NCI-H446 treated with DMSO at 0.1 percent for 48 hours (cell line): Measurements from ENCODE around the gene KDM1B.
A peak's percentile ranks its signal among the peaks of the same experiment; 100 is the strongest.

Experiments
- DNase-seq: peaks from one replicate; lab custom pipeline; 2025; lab: John Stamatoyannopoulos, UW

The KDM1B gene, protein sequence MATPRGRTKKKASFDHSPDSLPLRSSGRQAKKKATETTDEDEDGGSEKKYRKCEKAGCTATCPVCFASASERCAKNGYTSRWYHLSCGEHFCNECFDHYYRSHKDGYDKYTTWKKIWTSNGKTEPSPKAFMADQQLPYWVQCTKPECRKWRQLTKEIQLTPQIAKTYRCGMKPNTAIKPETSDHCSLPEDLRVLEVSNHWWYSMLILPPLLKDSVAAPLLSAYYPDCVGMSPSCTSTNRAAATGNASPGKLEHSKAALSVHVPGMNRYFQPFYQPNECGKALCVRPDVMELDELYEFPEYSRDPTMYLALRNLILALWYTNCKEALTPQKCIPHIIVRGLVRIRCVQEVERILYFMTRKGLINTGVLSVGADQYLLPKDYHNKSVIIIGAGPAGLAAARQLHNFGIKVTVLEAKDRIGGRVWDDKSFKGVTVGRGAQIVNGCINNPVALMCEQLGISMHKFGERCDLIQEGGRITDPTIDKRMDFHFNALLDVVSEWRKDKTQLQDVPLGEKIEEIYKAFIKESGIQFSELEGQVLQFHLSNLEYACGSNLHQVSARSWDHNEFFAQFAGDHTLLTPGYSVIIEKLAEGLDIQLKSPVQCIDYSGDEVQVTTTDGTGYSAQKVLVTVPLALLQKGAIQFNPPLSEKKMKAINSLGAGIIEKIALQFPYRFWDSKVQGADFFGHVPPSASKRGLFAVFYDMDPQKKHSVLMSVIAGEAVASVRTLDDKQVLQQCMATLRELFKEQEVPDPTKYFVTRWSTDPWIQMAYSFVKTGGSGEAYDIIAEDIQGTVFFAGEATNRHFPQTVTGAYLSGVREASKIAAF

GRCh38 chr6:18155150-18155863, at the start of gene KDM1B:
KDM1B (plus strand) TSS chr6:18155422; CDS start chr6:18159896, 4,474 bp downstream.
- DNase-seq, result peak; percentile 95

DNA sequence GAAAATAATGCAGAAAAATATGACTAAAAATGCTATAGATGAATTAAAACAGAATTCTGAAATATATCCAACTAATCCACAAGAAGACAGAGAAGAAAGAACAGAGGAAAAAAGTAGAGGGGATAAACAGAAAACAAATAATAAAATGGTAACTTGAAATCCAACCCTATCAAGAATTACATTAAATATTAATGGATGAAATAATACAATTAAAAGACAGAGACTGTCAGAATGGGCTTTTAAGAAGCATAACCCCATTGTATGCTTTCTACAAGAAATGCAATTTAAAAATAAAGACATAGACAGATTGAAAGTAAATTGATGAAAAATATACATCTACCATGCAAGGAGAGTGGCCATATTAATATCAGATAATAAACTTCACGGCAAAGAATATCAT, 48.2 kb upstream of the KDM1B start:
- no peak for DNase-seq

DNA sequence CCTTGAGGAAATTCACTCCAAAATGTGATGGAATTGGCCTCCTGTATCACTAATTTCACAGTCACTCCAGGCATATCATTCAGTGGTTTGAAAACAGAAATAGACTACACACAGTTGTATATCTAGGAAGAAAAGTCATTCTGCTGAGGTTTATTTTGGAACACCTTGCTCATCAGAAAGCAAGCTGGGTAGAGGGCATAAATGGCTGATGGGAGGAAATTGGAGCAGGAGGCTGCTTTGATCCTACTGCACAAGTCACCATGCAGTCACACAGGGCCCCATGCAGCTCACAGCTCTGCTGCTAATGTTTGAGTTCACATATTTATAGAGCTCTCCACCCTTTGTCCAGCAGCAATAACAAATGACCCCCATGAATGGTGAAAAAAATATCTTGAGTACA, 45.1 kb upstream of the KDM1B start:
- no peak for DNase-seq

- no peak for DNase-seq
These were observed 39.9 kb upstream of the KDM1B start for GRCh38 chr6:18115356-18115755.

- DNase-seq, result no peak
These were observed 38.1 kb upstream of the KDM1B start for GRCh38 chr6:18117136-18117535.

GRCh38 chr6:18118330-18118729, 36.9 kb upstream of the KDM1B start:
- peak; percentile 94 for DNase-seq

DNA sequence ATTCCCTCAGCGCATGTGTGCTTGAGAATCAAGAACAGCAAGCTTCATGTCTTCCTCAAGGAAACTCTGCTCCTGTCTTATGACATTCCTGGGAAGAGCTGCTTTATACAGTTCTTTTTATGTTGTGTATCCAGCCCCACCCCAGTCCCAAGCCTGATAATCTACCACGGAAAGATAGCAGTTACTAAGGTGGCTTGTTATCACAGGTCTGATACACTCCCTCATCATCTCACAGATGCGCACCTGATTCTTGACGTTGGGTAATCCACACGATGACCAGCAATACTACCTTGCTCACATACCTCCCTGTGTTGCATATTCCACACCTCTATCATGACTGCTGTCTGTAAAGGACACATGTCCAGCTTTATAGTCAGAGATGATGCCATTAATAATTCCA, 36.0 kb upstream of the KDM1B start:
- no peak for DNase-seq

DNA sequence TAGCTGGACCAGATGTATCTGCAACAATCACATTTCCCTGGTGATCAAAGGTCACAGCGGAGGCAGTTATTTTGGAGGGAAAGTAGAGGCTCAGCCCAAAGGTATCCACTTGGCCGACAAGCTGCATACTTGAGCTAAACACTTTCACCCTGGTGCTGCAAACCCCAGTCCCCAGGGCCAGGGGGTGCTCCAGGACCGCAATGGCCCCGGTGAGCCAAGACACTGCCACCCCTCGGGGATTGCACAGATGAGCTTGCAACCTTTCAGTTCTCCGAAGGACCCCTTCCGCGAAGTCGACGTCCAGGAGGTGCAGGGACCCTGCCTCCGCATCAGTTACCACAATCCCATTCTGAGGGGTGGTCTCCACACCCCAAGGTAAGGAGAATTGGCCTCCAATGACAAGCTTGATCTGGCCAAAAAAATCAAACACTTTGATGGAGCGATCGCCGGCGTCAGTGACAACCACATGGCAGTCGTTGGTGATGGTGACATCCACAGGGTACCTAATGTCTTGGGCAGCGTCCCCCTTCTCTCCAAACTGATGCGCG, 33.6 kb upstream of the KDM1B start:
- DNase-seq, result no peak

DNA sequence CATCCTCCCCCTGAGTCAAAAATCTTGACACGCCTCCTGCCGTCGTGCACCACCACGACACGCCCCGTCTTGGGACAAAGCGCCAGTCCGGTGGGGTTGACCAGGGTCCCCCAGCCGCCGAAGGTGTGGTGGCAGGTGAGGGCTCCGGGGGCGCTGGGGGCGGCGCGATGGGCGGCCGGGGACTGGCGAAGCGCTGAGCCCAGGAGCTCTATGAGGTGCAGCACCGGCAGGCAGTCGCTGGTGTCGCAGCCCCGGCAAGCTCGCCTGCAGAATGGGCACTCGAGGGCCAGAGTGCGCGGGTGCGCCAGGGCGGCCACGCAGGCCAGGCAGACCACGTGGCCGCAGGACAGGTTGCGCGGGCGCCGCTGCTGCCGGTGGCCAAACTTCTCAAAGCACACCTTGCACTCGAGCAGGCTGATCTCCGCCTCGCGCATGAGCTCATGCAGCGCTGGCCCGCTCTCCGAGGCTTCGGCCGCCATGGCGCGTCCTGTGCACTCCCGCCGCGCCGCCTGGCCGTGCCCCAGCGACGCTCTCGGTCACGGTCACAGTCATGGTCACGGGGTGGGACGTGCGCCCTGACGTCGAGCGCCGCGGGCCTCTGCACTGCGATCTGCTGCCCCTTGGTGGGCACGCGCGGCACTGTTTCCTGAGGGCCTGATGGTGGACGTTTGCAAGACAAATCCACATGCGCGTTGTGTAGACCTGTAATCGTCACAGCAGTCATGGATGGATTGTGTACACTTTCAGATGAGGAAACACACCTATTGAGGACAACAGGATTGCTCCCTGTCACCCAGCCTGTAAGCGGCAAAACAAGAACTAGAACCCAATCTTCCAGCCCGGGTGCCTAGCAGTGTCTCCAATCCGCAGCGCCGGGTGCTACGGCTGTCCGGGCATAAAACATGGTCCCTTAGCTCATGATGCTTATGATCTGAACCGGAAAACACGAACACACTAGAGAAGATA, 32.8 kb upstream of the KDM1B start, which contains the start of gene NHLRC1:
Gene NHLRC1, minus strand, starts transcription at position 550 of the 966 bp plus-strand sequence. Its CDS starts 71 bp downstream, at position 479.
- no peak for DNase-seq

DNA sequence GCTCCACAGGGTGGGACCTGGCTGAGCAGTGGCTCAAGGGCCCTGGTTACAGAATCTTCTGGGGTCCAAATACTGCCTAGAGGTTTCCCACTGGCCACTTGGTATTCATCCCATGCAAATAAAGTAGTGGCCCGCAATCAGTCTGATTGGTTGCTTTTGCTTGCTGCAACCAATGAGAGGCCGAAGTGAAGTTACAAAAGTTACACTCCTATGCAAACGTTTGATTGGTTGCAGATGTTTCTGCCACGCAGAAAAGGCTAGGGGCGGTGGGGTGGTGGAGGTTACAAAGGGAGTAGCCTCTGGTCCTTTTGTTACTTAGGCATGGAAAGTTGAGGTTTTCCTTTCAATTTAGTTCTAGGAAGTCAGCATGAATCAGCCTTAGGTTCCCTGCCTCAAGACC, 29.1 kb upstream of the KDM1B start:
- DNase-seq, result no peak

DNA sequence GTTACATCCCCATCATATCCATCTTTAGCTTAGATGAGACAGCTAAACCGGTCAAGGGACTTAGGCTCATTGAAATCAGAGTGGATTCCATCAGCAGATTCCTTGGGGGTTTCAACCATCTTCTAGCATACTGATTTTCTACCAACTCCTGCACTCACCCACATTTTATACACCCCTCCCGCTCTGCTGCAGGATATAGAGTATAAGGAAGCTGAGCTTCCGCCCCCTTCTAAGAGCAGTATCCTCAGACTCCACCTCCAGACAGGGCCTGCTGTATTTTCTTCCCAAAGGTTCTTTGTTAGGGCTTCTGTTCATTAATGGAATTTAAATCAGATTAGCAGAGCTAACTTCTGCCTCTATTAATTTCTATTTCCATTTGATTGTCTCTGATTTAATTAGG, 22.9 kb upstream of the KDM1B start:
- no peak for DNase-seq

GRCh38 chr6:18135171-18135570, 20.1 kb upstream of the KDM1B start:
- DNase-seq, result no peak

DNA sequence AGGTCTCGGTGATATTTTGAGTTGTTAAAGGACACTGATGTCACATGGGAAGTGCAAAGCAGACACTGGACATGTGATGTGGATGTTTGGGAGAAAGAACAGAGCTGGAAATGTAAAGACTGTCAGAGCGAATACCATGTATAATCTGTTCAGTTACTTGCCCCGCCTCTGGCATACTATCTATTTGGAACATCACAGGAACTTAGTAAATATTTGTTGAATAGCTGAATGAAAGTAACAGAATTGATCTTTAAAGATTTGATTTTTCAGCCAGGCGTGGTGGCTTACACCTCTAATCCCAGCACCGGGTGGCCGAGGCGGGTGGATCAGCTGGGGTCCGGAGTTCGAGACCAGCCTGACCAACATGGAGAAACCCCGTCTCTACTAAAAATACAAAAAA, 19.0 kb upstream of the KDM1B start:
- no peak for DNase-seq

- DNase-seq, result no peak
These were observed 16.3 kb upstream of the KDM1B start for GRCh38 chr6:18138906-18139305.

GRCh38 chr6:18139935-18140621, 15.1 kb upstream of the KDM1B start:
- DNase-seq, result no peak

DNA sequence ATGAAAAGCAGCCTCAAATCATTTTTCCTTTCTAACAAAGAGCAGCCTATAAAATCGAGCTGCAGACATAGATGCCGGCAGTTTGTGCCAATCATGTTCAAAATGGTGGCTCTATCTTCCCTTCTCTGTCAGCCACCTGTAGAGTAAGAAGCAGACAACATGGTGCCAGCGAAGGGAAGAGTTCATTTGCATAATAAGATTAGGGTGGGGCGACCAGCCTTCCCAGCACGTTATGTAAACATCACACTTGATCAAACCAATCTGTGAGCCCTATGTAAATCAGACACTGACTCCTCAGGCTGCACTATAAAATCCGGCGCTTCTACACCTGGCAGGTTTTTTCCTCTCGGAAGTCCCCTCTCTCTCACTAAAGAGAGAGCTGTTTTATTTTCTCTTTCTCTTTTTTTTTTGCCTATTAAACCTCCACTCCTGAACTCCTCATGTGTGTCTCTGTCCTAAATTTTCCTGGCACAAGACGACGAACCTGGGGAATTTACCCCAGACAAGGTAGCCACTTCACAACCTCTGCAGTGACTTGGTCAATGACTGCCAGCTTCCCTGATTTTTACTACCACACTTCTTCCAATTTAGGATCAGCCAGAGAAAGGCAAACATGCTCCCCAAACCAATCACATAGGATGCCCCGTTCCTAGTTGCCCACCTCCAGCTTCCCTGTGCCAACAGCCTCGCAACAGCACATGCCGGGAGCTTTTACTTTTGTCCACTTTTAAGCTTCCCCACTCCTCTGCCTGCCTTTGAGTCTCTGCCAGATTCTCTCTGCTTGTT, 13.2 kb upstream of the KDM1B start:
- no peak for DNase-seq

DNA sequence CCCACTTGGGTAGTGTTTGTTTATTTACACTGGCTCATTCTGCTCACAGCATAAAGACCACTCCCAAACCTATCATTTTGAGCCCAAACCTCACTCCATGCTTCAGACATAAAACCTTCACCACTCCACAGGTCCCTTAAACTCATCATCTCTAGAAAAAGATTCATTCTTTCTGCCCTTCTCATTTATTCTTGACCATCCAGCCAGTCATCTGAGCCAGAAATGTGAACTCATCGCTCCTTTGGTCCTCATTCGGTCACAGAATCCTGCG, 12.7 kb upstream of the KDM1B start:
- DNase-seq, result no peak

- DNase-seq, result no peak
These were observed 8.1 kb upstream of the KDM1B start for GRCh38 chr6:18147160-18147559.

DNA sequence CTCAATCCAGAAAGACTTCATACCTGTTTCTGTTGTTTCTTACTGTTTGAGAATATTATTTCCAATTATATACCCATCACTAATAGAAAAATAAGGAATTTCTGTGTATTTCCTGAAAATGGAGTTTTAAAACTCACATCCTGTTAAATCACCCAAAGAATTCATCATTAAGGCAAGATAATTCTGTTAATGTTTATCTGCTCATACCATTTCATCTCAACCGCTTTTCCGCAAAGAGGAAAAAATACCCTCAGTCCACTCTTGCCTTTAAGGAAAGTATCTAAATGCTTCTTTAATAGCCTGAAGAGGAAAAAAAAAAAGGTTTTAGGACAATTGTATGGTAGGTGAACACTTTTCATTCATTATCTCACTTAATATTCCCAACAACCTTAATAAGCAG, 7.6 kb upstream of the KDM1B start:
- DNase-seq, result no peak
